Stimulated activated CD4-positive, alpha-beta T cell treated with anti-CD3 and anti-CD28 coated beads, Interleukin-1b, Interleukin-23, amount 100 ng/mL, for 1 hour (primary cell): ENCODE data around the gene LY6G6C.
A peak's percentile ranks its signal among the peaks of the same experiment; 100 is the strongest.

Source experiments
- DNase-seq, 2 donors: peaks; one replicate each; pipeline ENCODE4 v3.0.0-alpha.2; 2020; ENCODE audit warnings: low read depth in 2 of 2

The LY6G6C gene

GRCh38 chr6:31680226-31681134, 41.1 kb downstream of the LY6G6C start, which contains the start of gene LY6G5C:
Gene LY6G5C (minus strand): TSS chr6:31681067. CDS start chr6:31680373, 694 bp downstream.
- DNase-seq, result peak in 1 of 2 donors; percentile 35

GRCh38 chr6:31677955-31678354, 43.6 kb downstream of the LY6G6C start:
- no peak for DNase-seq

GRCh38 chr6:31676904-31677303, 44.6 kb downstream of the LY6G6C start:
- DNase-seq, result no peak

DNA sequence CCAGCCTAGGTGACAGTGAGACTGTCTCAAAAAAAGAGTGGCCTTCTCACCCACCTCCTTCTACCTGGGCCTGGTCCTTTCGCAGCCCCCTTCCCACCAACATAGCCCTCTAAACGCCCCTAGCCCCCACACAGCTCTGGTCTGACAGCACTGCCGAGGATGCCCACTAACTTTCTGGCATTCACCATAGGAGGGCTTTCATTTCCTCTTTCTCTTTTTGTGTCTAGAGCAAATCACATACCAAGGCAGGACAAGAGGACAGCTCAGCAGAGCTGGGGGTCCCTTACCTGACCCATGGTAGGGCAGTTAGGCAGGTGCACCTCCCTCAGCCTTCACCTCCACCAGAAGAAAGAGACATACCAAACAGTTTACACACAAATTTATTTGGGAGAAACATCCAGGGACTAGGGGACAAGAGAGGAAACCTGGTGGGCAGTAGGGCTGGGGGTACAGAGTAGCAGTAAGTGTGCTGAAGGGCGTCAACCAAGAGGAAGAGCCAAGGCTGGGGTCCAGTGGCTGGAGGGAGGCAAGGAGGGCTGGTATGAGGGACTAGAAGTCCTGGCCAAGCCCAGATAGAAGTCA, 45.1 kb downstream of the LY6G6C start:
- no peak for DNase-seq

DNA sequence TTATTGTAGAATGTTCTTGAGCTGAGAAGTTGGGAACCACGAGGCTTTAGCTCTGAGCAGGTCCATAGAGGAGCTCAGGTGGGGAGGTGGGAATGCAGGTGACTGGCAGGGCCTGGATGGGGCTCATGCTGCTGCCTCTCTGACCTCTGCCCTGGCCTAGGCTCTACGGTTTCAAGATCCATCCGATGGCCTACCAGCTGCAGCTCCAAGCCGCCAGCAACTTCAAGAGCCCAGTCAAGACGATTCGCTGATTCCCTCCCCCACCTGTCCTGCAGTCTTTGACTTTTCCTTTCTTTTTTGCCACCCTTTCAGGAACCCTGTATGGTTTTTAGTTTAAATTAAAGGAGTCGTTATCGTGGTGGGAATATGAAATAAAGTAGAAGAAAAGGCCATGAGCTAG, 51.9 kb downstream of the LY6G6C start, which contains the start of gene LY6G5B:
Gene LY6G5B (plus strand): TSS at position 301 of the 400 bp plus-strand sequence. CDS start 975 bp downstream, outside the sequence.
- DNase-seq, result no peak
